GM20000 (cell line): ENCODE results near the gene NTHL1.

Experiments
- DNase-seq: peaks from one replicate; pipeline ENCODE4 v3.0.0; 2012; ENCODE audit warnings: low spot score
- CTCF ChIP-seq: IDR thresholded peaks from 2 replicates; pipeline ENCODE4 v1.5.1; 2012; ENCODE audit warnings: mild to moderate bottlenecking, control low read depth; ENCODE audit errors: extremely low read depth, missing control alignments

The NTHL1 gene

GRCh38 chr16:2030036-2030435, 17.6 kb downstream of the NTHL1 start:
- TF ChIP-seq CTCF, result no peak
- no peak for DNase-seq

GRCh38 chr16:2029350-2029749, 18.3 kb downstream of the NTHL1 start:
- no peak for TF ChIP-seq CTCF
- no peak for DNase-seq

- DNase-seq, result no peak
- TF ChIP-seq CTCF, result no peak
Observed at GRCh38 chr16:2028620-2029220, 18.9 kb downstream of the NTHL1 start.

GRCh38 chr16:2028146-2028545, 19.5 kb downstream of the NTHL1 start:
- DNase-seq, result no peak
- TF ChIP-seq CTCF, result no peak

- DNase-seq, result no peak
- no peak for TF ChIP-seq CTCF
Observed at GRCh38 chr16:2027024-2028010, 20.3 kb downstream of the NTHL1 start.

- peak; percentile 63 for DNase-seq
- TF ChIP-seq CTCF, result no peak
Observed at GRCh38 chr16:2026461-2027023, 21.1 kb downstream of the NTHL1 start, which contains the start of gene NHERF2. NHERF2 (plus strand) TSS chr16:2026902; CDS start chr16:2027006, 104 bp downstream.
